KG1 (cell line): Measurements from ENCODE around the gene ZBTB7C.

Experiments
- DNase-seq: peaks from one replicate; lab custom pipeline; 2025; lab: John Stamatoyannopoulos, UW

ZBTB7C gene

GRCh38 chr18:48418539-48419276, 9.5 kb upstream of the ZBTB7C start:
- no peak for DNase-seq

- DNase-seq = no peak
These were observed 8.8 kb upstream of the ZBTB7C start for GRCh38 chr18:48417985-48418384.

- no peak for DNase-seq
These were observed 4.2 kb upstream of the ZBTB7C start for GRCh38 chr18:48413342-48413741.

- DNase-seq = no peak
These were observed 3.3 kb upstream of the ZBTB7C start for GRCh38 chr18:48412339-48412929.

GRCh38 chr18:48410095-48410920, 1.1 kb upstream of the ZBTB7C start:
- no peak for DNase-seq

- DNase-seq = no peak
These were observed 460 bp upstream of the ZBTB7C start for GRCh38 chr18:48409591-48410094.

GRCh38 chr18:48408111-48408726, 964 bp downstream of the ZBTB7C start:
- no peak for DNase-seq

GRCh38 chr18:48407358-48407757, 1.8 kb downstream of the ZBTB7C start:
- DNase-seq = no peak

GRCh38 chr18:48405978-48406377, 3.2 kb downstream of the ZBTB7C start:
- no peak for DNase-seq

GRCh38 chr18:48404716-48405507, 4.3 kb downstream of the ZBTB7C start:
- DNase-seq = no peak

- DNase-seq = no peak
These were observed 6.2 kb downstream of the ZBTB7C start for GRCh38 chr18:48402953-48403352.

GRCh38 chr18:48399303-48400075, 9.7 kb downstream of the ZBTB7C start:
- DNase-seq = no peak

- no peak for DNase-seq
These were observed 11.1 kb downstream of the ZBTB7C start for GRCh38 chr18:48398074-48398473.

GRCh38 chr18:48397021-48397420, 12.2 kb downstream of the ZBTB7C start:
- no peak for DNase-seq

GRCh38 chr18:48396561-48396960, 12.6 kb downstream of the ZBTB7C start:
- DNase-seq = no peak

- no peak for DNase-seq
These were observed 13.5 kb downstream of the ZBTB7C start for GRCh38 chr18:48395646-48396045.

- no peak for DNase-seq
These were observed 15.0 kb downstream of the ZBTB7C start for GRCh38 chr18:48394176-48394575.

- DNase-seq = no peak
These were observed 15.4 kb downstream of the ZBTB7C start for GRCh38 chr18:48393776-48394175.

GRCh38 chr18:48393170-48393569, 16.0 kb downstream of the ZBTB7C start:
- DNase-seq = no peak

GRCh38 chr18:48392268-48392667, 16.9 kb downstream of the ZBTB7C start:
- no peak for DNase-seq

GRCh38 chr18:48391868-48392267, 17.3 kb downstream of the ZBTB7C start:
- no peak for DNase-seq
